ENCODE measurements around the gene TMIGD1.
A peak's percentile ranks its signal among the peaks of the same experiment; 100 is the strongest.

Gene TMIGD1, protein sequence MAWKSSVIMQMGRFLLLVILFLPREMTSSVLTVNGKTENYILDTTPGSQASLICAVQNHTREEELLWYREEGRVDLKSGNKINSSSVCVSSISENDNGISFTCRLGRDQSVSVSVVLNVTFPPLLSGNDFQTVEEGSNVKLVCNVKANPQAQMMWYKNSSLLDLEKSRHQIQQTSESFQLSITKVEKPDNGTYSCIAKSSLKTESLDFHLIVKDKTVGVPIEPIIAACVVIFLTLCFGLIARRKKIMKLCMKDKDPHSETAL

DNA sequence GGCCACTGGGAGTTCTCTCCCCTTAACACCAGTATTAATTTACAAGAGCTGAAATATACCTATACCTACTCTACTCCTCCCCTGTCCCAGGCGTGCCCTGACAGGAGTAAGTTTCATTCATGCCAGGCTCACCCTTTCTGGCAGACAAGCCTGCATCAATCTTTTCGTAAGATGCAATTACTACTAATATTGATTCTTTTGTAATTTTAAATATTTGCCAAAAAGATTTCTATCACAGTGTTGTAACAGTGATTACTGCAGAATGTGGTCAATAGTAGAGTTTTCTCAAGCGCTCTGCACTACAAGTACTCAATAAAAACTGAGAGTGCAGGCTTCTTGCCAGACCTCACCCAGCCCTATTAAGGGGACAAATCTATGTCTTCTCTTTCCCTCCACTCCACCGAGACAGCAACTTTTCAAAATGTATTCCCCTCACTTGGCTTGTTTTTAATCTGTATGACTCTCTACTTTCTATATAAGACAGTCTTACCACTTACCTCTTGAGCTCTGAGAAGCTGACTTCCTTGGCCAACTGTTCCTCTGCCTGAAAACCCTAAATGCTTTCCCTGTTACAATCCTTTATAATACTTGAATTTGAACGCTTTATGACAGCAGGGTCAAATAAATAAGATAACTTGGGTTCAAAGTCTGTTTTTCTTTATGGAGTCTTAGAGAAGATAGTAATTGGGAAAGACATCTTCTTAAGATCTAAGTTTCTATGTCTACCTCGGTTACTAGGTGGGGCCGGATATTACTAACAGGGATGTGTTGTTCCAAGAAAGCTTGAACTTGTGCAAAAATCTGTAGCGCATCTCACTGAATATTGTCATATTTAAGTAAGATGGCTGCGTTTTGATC, at the start of gene TMIGD1:
Gene TMIGD1, minus strand, starts transcription at position 555 of the 858 bp plus-strand sequence. CDS start 1,924 bp downstream, outside the sequence.
- no peak for DNase-seq

DNA sequence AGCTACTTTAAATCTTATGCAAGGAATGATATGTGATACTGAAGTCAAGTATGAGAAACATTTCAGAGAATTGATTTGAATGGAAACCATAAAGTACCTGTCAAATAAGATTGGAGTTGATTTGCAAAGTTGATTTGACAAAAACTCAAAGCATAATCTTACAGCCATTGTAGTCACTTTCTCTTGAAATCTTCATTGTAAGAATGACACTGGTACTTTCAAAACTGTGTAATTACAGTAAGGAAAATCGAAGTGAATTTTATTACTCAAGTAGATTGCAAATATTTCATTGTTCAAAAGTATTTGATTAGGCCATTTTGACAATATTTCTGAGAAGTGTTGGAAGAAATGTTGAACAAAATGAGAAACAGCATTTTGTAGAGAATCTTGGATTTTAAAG, 48.5 kb upstream of the TMIGD1 start:
- DNase-seq, result no peak

DNA sequence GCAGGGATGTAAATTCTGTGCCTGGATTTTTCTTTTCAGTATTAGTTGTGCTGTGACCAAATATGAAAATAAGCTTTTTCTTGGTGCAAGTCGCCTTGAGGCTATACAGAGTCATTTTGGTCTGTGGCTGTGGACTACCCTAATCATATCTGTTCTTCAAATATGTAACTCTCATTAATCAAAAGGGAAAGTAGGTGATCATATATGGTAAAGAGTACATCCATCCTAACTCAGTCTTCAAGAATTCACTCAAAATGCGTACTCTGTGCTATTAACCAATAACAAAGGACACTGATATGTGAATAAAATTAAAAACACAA, 47.4 kb upstream of the TMIGD1 start:
- DNase-seq, result no peak

DNA sequence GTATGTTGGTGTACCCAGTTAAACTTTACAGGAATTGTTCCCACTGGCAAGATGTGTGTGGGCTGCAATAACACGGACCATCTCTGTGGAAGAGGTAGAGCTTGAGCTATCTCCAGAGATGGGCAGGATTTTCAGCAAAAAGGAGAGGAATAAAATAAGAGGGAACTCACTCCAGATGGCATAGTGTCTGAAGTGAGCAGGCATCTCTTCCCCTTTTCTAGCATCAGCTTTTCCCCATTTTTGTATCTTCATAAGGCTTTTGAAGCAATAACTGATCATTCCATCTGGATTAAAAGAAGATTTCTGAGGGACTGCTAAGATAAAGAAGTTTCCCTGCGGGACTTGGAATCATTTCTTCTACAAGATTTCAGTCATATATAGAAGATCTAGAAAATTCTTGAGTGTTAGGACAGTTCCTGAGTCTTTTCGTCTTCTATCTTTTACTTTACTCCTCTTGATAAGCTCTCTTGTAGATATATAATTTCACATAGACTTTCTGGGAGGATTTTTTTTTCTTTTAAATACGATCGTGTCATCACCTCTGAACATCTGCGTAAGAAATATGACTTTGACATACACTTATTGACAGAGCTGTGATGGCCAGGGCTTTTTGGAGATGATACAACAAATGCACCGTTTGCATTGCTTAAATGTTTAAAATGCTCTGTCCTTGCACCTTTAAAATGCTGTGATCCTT, 46.9 kb upstream of the TMIGD1 start:
- DNase-seq, result no peak

DNA sequence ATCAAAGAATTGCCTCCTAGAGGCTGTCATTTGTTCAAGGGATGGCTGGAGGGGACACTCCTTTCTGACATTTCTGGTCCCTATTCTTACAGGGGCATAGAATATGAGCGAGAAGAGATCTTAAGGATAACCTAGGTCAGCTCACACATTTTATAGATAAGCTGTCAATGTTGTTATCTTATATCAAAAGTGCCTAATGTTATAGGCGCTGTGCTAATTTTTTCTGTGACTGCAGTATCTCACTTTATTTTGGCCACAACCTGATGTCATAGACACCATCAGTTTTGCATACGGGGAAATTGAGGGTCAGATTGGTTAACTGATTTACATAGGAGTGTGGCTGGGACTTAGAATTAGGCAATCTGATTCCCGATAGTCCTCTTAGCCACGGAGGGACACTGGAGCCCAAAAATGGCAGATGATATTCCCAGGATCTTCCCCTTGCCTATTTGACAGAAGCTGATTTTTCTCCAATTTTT, 46.1 kb upstream of the TMIGD1 start:
- DNase-seq, result peak; percentile 23

DNA sequence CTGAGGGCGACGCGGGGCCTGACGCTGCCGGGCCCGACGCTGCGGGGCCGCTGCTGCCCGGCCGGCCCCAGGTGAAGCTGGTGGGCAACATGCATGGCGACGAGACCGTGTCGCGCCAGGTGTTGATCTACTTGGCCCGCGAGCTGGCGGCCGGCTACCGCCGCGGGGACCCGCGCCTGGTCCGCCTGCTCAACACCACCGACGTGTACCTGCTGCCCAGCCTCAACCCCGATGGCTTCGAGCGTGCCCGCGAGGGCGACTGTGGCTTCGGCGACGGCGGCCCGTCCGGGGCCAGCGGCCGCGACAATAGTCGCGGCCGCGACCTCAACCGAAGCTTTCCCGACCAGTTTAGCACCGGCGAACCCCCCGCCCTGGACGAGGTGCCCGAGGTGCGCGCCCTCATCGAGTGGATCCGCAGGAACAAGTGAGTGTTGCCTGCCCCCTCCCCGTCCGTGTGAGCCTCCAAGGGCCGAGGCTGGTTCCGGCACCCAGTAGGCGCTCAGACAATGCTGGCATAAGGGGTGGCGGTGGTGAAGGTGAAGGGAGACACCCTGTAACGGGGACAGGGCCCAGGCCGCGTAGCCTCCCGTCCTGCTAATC, 45.5 kb upstream of the TMIGD1 start:
- no peak for DNase-seq

DNA sequence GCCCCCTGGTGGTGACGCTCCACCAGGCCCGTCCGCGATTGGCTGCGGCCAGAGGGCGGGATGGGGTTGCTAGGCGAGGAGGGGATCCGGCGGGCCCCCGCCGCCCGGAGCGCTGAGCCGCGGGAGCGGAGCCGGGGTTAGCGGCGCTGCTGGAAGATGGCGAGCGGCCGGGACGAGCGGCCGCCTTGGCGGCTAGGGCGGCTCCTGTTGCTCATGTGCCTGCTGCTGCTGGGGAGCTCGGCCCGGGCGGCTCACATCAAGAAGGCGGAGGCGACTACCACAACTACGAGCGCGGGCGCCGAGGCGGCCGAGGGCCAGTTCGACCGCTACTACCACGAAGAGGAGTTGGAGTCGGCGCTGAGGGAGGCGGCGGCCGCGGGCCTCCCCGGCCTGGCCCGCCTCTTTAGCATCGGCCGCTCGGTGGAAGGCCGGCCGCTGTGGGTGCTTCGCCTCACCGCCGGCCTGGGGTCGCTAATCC, 45.0 kb upstream of the TMIGD1 start, which contains the start of gene CPD:
Gene CPD, plus strand, starts transcription at position 103 of the 478 bp plus-strand sequence. Its CDS starts 54 bp downstream, at position 157.
- DNase-seq, result no peak

DNA sequence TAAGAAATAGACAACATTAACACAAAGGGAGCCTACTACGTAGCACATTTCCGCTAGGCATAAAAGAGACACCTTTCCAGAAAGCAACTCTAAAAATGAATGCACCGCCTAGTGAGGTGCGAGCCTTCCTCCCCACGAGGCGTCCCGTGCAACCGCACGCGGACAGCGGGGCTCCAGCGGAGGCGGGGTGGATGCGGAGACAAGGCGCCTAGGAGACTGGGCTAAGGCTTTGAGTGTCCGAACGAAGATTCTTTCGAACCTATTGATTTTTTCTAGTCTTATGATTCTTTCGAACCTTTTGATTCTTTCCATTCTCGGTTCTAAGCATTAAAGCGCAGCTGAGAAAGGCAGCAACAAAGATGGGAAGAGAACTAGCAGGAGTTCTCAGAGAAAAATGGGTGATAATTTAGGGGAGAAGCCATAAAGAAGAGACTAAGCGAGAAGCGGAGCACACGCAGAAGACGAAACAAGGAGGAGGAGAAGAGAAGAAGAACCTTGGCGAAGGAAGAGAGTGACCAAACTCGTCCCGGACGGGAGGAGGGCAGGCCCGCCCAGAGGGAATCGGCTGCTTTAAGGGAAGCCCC, 44.5 kb upstream of the TMIGD1 start:
- peak; percentile 78 for DNase-seq

DNA sequence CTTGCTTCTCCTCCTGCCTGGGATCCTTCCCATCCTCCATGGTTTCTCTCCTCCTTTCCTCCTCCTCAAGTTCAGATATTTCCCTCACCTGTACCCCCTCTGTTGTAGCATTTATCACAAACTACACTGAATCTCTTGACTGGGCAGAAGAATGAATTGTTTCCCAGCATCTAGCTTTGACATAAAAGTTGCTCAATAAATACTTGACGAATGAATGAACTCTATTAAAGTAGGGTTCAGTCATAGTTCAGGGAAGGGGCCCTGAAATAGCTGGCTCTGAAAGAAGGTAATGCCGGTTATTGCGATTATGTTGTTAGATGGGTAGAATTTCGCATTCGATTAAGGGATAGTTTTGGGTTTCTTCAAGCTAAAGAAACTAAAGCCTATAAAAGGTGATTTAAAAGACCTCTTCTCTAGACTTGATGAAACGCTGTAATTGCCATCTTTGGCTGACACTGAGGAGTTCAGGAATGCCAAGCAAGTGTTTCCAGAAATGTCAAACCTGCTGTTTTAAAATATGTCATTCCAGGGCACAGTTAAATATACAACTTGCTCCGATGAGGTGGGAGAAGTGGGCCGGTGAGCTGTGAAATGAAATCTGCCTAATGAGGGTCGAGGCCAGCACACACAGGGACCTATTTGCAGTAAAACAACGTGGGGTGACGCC, 43.9 kb upstream of the TMIGD1 start:
- no peak for DNase-seq

DNA sequence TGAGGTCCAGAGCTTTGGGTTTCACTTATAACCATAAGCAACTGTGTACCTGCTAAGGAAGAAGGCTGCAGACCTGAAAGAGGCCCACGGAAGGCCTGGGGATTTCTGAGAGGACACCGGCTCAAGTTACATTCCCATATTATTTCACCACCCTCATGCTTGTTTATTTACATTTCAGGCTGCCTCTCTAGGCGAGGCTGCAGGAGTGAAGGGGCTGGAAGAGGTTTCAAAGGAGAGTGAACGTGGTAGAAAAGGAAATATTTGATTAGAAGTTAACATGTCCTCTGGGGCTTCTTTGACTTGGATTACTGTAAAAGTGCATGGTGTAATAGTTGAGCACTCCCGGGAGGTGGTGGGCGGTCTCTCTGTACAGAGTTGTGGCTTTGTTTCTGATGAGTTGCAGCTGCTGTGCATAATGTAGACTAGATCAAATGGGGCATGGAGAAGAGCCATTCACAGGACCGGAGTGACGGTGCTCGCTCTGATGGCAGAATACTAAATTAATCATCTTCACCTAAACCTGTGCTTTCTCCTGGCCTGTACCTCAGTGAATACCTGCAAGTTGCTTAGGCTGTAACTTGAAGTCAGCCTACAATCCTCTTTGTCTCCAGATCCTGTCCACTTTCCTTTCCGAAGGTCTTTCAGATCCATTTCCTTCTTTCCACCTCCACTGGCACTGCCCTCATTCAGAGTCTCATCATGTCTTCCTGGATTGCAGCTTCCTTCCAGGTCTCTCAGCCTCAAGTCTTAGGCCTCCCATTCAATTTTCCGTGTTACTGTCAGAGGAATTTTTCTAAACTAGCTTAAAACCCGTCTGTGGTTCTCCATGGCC, 43.0 kb upstream of the TMIGD1 start:
- DNase-seq, result peak; percentile 99

DNA sequence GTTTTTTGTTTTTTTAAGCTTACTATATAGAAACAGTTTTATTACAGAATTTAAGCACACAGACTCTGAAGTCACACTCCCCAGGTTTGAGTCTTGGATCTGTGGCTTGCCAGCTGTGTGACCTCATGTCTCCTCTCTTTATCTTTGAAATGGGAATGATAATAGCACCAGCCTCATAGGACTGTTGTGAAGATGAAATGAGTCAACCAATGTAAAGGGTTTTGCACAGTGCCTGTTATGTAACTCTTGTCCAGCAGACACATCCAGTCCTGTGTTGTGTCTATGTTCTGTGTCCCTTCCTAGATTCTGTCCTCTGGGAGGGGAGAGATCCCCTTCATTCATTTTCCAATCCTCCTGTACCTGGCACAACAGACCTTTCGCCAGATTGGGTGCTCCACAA, 41.8 kb upstream of the TMIGD1 start:
- no peak for DNase-seq

DNA sequence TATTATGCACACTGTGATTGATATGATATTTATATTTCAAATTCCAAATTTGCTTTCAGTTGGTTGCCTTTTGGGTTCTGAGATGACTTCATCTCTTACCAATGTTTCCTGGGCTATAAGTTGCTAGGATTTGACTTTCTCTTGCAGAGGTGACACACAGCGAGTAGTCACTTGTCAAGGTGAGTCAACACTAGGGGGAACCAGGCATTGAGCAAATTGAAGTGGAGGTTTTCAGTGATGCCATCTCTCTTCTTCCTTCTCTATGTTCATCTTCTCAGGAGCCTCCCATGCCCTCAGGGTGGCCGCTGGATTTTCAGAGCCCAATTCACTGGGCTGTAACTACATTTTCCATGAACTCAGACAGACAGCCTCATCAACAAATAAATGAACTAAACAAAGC, 38.9 kb upstream of the TMIGD1 start:
- DNase-seq, result no peak

DNA sequence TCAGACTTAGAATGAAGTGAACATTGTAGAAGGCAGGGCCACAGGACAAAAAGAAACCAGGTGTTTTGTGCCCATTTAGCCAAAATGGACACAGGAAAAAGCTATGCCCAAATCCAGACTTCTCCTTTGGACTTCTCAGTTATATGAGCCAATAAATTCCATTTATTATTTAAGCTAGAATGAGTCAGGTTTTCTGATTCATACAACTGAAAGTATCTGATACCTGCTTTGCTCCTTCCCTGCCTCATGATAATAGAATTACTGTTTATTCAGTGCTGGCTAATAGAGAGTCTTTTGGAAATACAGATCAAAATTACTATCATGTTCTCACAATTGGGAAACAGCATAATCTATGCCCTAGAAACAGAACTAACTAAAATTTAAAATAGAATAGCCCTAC, 36.1 kb upstream of the TMIGD1 start:
- no peak for DNase-seq

DNA sequence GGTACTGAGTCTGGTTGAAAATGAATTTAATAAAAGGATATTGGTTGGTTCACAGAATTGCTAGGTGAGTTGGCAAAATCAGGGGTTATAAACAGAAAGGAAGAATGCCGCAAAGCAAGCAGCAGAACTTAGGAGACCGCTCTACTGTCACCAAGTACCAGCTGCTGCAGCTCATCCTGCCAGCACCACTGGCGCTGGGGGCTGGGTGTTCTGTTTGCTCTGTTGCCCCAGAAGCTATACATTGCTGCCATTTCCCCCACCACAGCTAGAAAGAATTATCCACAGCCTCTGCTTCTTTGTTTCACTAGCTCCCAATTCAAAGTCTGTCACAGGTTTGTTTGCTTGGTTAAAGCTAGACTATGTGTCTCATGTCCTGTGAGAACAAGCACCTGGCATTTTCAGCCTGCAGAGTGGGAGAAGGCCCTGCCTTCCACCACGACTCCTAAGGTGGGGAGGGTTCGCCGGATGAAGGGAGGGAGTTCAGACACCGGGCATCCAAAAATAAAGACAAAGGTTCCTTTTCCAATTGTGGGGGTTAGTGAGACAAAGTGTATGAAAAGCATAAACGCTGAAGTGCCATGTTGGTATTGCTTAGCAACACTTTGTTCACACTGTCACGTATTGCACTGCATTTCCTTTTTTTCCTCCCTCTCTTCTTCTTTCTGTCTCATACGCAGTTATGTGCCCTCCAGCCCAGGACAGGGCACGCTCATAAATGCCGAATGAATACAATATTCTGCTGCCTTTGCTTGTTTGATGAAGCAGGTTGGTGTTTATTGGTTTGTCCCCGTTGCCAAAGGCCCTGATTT, 35.3 kb upstream of the TMIGD1 start:
- peak; percentile 64 for DNase-seq

DNA sequence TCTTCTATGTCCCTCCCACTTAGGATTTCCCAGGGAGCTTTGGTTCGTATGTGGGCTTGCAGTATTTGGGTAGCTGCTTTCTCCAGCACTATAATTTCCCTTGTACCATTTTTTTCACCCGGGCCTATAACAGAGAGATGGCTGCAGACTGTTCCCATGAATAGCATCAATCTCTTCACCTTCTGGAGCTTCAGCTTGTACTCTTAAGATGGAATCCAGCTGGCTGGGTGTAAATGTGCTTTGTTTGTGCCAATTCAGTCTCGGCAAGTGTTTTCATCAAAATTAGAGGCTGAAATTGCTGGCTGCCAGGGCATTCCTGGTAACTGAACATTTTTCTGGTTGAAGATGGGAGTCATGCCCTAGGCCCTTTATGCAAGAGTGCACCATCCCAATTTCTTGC, 32.7 kb upstream of the TMIGD1 start:
- DNase-seq, result no peak

DNA sequence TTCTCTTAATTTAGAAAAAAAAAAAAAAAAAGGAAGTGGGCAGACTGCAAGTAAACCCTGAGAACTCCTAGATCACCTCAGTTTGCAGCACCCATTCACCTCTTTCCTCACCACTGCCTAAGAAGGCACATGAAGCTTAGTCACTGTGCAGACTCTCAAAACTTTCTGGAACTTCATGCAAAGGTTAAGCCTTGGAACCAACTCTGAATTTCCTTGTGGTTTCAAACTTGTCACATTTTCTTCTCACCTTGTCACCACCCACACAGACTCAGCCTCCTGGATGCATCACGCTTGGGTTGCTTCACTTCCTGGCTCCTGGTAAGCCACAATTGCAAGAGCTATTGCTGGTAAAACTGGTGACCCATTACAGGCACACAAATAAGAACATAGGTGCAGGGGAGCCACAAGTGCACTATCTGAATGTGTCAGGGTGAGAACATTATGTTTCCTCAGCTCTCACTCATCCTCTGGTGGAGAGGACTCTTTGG, 29.9 kb upstream of the TMIGD1 start:
- no peak for DNase-seq

DNA sequence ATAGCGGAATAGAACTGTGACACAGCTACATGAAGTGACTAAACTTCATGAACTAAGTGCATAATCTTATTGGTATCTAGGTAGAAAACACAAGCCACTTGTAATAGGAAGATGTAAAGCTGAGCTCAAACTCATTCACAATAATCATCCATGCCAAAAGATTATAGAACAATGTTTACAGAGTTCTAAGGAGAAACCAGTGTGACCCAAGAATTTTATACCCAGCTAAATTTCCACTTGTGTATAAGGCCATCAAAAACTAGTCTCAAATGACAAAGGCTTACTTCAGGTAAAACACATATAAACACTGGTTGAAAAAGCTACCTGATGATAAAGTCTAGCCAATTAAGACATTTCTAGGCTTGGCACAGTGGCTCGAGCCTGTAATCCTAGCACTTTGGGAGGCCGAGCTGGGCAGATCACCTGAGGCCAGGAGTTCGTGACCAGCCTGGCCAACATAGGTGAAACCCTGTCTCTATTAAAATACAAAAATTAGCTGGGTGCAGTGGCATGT, 28.0 kb upstream of the TMIGD1 start:
- DNase-seq, result no peak

DNA sequence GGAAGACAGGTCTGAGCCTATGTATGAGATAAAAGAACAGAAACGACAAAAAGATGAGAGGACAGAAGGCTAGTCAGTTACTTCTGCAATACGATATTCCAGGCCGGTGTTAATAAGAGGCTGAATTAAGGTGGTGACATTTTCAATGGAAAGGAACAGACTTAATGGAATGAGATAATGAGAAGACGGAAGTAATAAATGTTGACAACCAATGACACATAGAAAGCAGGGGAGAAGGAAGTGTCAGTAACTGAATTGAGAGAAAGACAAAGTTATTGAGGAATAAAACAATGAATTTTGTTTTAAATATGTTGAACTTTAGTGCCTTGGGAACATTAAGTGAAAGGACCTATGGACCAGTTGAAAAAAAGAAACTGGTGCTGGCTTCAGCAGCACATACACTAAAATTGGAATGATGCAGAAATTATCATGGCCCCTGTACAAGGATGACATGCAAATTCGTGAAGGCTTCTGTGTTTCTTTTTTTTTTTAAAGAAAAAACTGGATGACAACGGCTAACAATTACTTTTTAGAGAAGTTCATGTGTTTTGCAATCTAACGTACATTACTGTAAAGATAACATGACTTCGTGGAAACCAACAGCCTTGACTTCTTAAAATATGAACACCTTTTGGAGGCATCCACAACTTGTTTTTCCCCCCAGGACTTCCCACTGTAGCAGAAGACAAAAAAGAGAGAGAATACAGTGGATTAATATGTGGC, 26.4 kb upstream of the TMIGD1 start:
- DNase-seq, result no peak
